Hepatocyte (in vitro differentiated cells): Measurements from ENCODE around the gene SNTG2. TPM values are rescaled to one million over a fixed set of nuclear protein-coding genes. Genes with fewer than 3 reads are reported as not detected.

ENCODE experiments used
- DNase-seq: peaks from one replicate; pipeline ENCODE4 v3.0.0-alpha.2; 2016; ENCODE audit warnings: low spot score
- H2AFZ ChIP-seq: fragments of 200-600 bp; sonication (generic); 2 replicates; pipeline ENCODE4 v1.6.0; 2016; ENCODE audit warnings: antibody characterized with exemption, mild to moderate bottlenecking
- H3K27ac ChIP-seq: fragments of 200-600 bp; sonication (generic); 2 replicates; pipeline ENCODE4 v1.5.1; 2016; ENCODE audit warnings: mild to moderate bottlenecking
- H3K27me3 ChIP-seq: fragments of 200-600 bp; sonication (generic); 2 replicates; pipeline ENCODE4 v1.6.1; 2016
- H3K36me3 ChIP-seq: fragments of 200-600 bp; sonication (generic); replicated peaks from 2 replicates; pipeline ENCODE4 v1.5.1; 2016; ENCODE audit warnings: low read depth; ENCODE audit not compliant: insufficient read depth
- H3K4me1 ChIP-seq: fragments of 200-600 bp; sonication (generic); 2 replicates; pipeline ENCODE4 v1.5.1; 2016; ENCODE audit warnings: mild to moderate bottlenecking, moderate library complexity; ENCODE audit not compliant: insufficient read depth
- H3K4me2 ChIP-seq: fragments of 200-600 bp; sonication (generic); 2 replicates; pipeline ENCODE4 v1.6.0; 2016
- H3K4me3 ChIP-seq: fragments of 200-600 bp; sonication (generic); 2 replicates; pipeline ENCODE4 v1.5.1; 2016; ENCODE audit warnings: mild to moderate bottlenecking
- H3K79me2 ChIP-seq: fragments of 200-600 bp; sonication (generic); 2 replicates; pipeline ENCODE4 v1.6.0; 2017; ENCODE audit warnings: mild to moderate bottlenecking
- H3K9me2 ChIP-seq: fragments of 200-600 bp; sonication (generic); replicated peaks from 2 replicates; pipeline ENCODE4 v1.6.0; 2017; ENCODE audit warnings: mild to moderate bottlenecking; ENCODE audit not compliant: insufficient read depth
- H3K9me3 ChIP-seq: fragments of 200-600 bp; sonication (generic); 2 replicates; pipeline ENCODE4 v1.5.1; 2016; ENCODE audit warnings: low read depth, mild to moderate bottlenecking
- H4K20me1 ChIP-seq: fragments of 200-600 bp; sonication (generic); 2 replicates; pipeline ENCODE4 v1.6.0; 2016; ENCODE audit warnings: mild to moderate bottlenecking; ENCODE audit not compliant: insufficient read depth, poor library complexity, severe bottlenecking
- EZH2 ChIP-seq: fragments of 200-600 bp; sonication (generic); IDR thresholded peaks from 2 replicates; pipeline ENCODE4 v1.6.1; 2016; ENCODE audit warnings: antibody characterized with exemption, mild to moderate bottlenecking, borderline replicate concordance
- EZH2phosphoT487 ChIP-seq: fragments of 200-600 bp; sonication (generic); IDR thresholded peaks from one replicate; pipeline ENCODE4 v1.6.1; 2018; ENCODE audit warnings: antibody characterized with exemption, mild to moderate bottlenecking, low read depth, moderate library complexity; ENCODE audit not compliant: unreplicated experiment, severe bottlenecking
- WGBS: methylation state at CpG from one replicate; pipeline ENCODE4 v1.1.6; 2016; ENCODE audit warnings: low lambda C conversion rate; ENCODE audit errors: missing lambda C conversion rate; 5-methylcytosine and 5-hydroxymethylcytosine counted together
- polyA plus RNA-seq: library from polyadenylated mRNA; unstranded; fragments of >200 nt; fragmentation: Nextera tagmentation; extraction: Ambion mirVana; gene quantifications from 2 replicates; pipeline ENCODE4 v1.2.1, GENCODE V29; 2016
- total RNA-seq: library from RNA; depleted of rRNA; stranded (reverse); fragments of >200 nt; gene quantifications from 2 replicates; pipeline ENCODE4 v1.2.3, GENCODE V29; 2014
- TF ChIP-seq, protein P1 (sequence below): fragments of 200-600 bp; sonication (generic); IDR thresholded peaks from 2 replicates; pipeline ENCODE4 v1.5.1; 2016; ENCODE audit warnings: antibody characterized with exemption, mild to moderate bottlenecking; ENCODE audit not compliant: poor library complexity

The SNTG2 gene
- total and polyA plus RNA-seq, 2 experiments from 2014 or later, result not detected

DNA sequence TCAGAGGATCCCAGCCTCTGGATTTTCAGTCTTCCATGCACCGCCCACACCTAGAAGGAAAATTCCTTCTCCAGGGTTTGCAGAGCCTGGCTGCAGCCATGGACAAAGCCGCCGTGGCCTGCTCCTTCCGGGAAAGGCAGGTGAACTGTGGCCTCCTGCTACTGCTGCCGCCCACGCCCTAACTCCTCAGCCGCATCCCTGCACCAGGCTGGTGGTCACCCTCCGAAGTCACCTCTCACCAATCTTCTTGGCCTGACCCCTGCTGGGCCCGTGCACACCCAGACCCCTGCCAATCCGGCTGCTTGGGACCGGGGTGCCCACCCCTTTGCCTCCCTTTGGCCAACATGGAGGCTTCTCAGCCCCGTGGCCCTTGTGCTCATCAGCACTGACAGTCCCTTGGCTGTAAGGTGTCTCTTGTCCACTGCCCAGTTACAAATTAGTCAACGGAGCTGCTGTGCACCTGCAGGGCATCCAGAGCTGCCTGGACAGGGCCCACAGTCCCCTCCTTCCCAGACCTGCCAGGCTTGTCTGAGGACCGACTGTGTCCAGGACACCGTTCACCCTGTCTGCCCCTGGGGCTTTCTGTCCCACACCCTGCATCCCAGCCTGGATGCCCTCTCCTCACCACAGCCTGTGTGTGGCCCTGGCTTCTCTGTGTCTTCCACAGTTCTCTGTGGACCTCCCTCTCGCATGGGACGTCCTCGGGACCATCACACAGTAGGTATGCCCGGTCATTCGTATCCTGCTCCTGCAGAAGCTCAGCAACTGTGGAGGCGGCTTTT, 332.6 kb downstream of the SNTG2 start:
- no peak overlapping the region for H3K4me2 ChIP-seq

DNA sequence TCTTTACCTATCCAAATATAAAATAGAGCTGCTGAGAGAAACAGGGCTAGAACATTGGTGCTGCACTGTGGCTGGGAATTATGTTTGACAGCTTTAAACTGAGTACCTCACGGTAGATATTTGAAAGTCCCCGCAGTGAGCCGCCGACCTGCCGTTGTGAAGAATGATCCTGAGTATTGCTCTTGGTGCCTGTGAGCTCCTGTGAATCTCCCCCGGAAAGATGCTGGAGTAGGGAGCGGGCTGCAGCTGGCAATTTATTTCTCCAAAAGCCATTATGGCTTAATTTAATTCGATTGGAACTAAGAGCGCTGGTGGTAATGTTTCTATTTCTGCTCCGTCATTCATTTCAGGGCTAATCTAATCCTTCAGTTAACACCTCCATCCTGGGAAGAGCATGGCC, 333.2 kb downstream of the SNTG2 start:
- Histone ChIP-seq H3K79me2 (no peaks in the 10 kb centered on the region), H4K20me1 (no peaks in the 10 kb centered on the region), H3K27ac (no peak overlapping the region), H3K9me3 (no peaks in the 10 kb centered on the region), H3K4me1 (no peaks in the 10 kb centered on the region), H3K4me3 (no peak overlapping the region), H3K4me2 (no peak overlapping the region), H3K27me3 (no peaks in the 10 kb centered on the region), H3K9me2 (no peaks in the 10 kb centered on the region), H3K36me3 (no peaks in the 10 kb centered on the region), H2AFZ (no peak overlapping the region)
- WGBS, result 88% methylated on average over 10 of the region's 10 CpGs
- no peak for TF ChIP-seq EZH2phosphoT487
- TF ChIP-seq EZH2, result no peak
- TF ChIP-seq, protein P1, sequence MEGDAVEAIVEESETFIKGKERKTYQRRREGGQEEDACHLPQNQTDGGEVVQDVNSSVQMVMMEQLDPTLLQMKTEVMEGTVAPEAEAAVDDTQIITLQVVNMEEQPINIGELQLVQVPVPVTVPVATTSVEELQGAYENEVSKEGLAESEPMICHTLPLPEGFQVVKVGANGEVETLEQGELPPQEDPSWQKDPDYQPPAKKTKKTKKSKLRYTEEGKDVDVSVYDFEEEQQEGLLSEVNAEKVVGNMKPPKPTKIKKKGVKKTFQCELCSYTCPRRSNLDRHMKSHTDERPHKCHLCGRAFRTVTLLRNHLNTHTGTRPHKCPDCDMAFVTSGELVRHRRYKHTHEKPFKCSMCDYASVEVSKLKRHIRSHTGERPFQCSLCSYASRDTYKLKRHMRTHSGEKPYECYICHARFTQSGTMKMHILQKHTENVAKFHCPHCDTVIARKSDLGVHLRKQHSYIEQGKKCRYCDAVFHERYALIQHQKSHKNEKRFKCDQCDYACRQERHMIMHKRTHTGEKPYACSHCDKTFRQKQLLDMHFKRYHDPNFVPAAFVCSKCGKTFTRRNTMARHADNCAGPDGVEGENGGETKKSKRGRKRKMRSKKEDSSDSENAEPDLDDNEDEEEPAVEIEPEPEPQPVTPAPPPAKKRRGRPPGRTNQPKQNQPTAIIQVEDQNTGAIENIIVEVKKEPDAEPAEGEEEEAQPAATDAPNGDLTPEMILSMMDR, result no peak
- DNase-seq, result no peak

More for the DNA sequence above, 332.6 kb downstream of the SNTG2 start:
- no peaks in the 10 kb centered on the region for H3K9me2 ChIP-seq
- H3K36me3 ChIP-seq, result no peaks in the 10 kb centered on the region
- no peaks in the 10 kb centered on the region for H3K9me3 ChIP-seq
- DNase-seq, result no peak
- no peak overlapping the region for H3K27ac ChIP-seq
- no peaks in the 10 kb centered on the region for H4K20me1 ChIP-seq
- H3K4me3 ChIP-seq, result no peak overlapping the region
- TF ChIP-seq, protein P1, result no peak
- TF ChIP-seq EZH2phosphoT487 (no peak), EZH2 (no peak)
- no peaks in the 10 kb centered on the region for H3K4me1 ChIP-seq
- no peaks in the 10 kb centered on the region for H3K79me2 ChIP-seq
- WGBS, result 86% methylated on average over 21 of the region's 21 CpGs
- no peak overlapping the region for H2AFZ ChIP-seq
- H3K27me3 ChIP-seq, result no peaks in the 10 kb centered on the region

DNA sequence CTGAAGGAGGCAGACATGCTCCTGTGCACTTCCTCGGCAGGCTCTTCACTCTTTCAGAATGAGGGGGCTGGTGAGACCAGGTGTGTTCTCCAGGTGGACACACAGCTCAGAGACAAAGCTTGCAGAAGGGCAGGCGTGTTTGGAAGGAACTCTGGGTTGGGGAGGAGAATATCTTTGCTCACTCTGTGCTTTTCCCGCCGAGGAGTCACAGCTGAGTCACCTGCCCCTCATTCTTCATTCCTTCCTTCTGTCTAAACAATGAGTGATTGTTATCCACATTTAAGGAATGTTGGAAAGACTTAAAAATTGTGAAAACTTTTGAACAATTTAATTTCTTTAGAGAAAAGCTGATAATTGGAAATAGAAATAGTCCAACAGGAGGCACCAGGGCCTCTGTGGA, 336.3 kb downstream of the SNTG2 start:
- WGBS, result 71% methylated on average over 4 of the region's 4 CpGs
- no peak for DNase-seq
- Histone ChIP-seq H3K4me2 (no peak overlapping the region), H3K4me1 (no peaks in the 10 kb centered on the region), H3K36me3 (no peaks in the 10 kb centered on the region), H3K27me3 (no peaks in the 10 kb centered on the region), H3K79me2 (no peaks in the 10 kb centered on the region), H3K27ac (no peak overlapping the region), H3K4me3 (no peak overlapping the region), H2AFZ (no peak overlapping the region), H4K20me1 (no peaks in the 10 kb centered on the region), H3K9me2 (no peaks in the 10 kb centered on the region), H3K9me3 (no peaks in the 10 kb centered on the region)
- TF ChIP-seq, protein P1, result no peak
- no peak for TF ChIP-seq EZH2
- TF ChIP-seq EZH2phosphoT487, result no peak
